GM21528 (cell line): ENCODE measurements around the gene DNAJA1.

Experiments used
- ATAC-seq: cut with Tn5 transposase; IDR thresholded peaks from one replicate; pipeline ENCODE4 v1.9.1; 2021; ENCODE audit warnings: mild to moderate bottlenecking, moderate library complexity; ENCODE audit not compliant: unreplicated experiment, low FRiP score

The DNAJA1 gene

DNA sequence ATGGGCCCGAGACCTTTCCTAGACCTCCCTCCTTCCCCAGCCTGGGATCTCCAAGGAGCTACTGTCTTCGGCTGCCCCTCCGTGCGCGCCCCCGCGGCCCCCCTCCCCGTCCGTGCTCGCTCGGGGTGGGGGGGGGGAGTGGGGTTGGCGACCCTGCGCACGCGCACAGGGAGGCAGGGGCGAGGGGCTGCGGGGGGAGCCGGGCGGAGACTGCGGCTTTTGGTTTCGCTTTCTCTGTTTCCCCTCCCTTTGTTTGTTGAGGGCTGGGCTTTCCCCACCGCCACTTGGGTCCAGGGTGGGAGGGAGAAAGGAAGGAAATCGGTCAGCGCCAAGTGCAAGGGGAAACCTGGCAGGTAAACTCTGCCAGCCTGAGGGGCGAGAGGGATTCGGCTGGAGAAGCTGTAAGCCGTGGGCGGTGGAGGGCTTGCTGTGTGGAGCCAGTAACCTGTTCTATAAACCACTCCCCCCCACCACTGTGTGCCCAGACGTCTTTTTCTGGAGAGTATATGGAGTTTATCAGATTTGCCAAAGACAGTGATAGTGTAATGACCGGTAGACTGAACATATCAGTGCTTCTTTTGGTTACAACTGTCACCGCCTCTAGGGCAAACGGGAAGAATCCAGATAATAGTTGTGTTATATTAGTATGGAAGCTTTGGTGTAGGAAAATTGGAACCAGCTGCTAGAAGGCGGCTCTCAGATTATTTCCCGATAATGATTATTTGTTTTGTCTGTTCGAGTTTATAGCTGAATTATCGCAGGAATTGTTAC, 684 bp downstream of the DNAJA1 start:
- ATAC-seq: peak; percentile 44

DNA sequence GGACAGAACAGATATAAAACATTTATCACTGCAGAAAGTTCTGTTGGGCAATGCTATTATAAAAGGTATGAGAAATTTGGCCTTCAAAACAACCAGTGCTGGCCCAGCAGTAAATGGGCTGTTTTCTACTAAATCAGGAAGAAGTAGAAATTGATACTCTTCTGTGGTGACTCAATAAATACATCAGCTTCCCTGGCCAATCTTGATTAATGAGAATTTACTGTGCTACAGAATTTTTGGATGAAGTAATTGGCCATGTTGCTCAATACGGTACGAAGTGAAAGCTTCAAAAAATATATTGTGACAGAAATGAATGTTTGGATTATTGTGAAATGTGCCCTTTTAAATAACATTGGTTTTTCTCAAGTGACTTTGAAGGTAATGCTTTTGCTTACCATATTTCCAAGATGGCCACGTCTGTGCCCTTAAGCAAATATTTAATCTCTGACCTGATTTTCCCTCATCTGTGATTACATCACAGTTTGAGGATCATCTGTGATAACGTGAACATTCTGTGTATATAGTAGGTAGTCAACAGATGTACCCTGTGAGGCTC, 4.2 kb downstream of the DNAJA1 start:
- ATAC-seq: no peak

DNA sequence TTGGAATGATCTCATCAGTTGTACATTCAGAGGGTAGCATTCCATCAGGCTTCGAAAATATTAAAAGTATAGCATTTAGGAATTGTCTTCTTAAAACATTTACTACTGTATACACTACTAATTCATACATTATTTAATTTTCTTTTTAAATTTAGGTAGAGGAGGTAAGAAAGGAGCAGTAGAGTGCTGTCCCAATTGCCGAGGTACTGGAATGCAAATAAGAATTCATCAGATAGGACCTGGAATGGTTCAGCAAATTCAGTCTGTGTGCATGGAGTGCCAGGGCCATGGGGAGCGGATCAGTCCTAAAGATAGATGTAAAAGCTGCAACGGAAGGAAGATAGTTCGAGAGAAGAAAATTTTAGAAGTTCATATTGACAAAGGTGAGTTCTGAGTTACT, 5.2 kb downstream of the DNAJA1 start:
- no peak for ATAC-seq

DNA sequence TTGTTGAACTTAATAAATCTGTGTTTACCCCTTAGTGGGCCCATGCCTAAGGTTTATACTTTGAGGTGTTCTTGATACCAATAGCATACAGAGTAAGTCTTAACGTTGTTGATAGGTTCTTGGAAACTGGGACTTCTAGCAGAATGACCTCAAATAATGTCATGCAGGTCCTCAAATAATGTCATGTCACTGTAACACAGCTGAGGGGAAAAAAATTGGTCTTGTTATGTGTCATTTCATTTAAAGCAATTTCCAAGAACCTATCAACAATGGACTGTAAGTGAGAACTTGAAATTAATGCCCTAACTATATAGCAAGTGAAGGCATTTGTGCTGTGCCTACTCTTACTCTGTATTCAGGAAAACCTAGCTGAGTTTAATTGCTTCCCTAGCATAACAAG, 7.2 kb downstream of the DNAJA1 start:
- ATAC-seq: no peak

DNA sequence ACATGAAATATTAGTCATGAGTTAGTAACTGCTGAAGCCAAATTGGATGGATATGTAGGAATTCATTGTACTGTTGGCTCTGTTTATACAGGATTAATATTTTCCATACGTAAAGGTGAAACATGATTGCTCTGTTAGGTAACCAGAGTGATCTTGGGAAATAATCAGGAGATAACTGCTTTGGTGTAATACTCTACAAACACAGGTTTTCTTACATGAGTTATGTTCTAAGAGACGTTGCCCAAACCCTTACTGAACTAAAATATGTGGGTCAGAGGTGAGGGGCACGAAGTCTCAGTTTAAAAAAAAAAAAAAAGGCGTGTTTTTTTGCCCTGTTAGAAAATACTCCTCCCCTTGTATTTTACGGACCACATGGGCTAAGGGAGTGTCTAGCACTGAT, 7.8 kb downstream of the DNAJA1 start:
- no peak for ATAC-seq

DNA sequence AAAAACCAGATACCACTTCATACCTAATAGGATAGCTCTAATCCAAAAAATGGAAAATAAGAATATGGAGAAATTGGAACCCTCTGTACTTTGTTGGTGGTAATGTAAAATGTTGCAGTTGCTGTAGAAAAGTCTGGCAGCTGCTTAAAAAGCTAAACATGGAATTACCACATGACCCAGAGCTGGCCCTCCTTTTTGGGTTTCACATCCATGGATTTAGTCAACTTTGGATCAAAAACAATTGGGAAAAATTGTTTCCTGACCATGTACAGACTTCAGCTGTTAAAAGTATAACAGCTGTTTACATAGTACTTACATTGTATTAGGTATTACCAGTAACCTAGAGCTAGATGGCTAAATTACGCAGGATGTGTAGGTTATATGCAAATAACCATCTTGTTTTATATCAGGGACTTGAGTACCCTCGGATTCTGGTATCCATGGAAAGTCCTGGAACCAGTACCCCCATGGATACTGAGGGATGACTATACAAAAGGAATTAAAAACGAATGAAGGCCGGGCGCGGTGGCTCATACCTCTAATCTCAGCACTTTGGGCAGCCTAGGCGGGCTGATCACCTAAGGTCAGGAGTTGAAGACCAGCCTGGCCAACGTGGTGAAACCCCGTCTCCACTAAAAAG, 15.8 kb downstream of the DNAJA1 start:
- ATAC-seq: no peak

DNA sequence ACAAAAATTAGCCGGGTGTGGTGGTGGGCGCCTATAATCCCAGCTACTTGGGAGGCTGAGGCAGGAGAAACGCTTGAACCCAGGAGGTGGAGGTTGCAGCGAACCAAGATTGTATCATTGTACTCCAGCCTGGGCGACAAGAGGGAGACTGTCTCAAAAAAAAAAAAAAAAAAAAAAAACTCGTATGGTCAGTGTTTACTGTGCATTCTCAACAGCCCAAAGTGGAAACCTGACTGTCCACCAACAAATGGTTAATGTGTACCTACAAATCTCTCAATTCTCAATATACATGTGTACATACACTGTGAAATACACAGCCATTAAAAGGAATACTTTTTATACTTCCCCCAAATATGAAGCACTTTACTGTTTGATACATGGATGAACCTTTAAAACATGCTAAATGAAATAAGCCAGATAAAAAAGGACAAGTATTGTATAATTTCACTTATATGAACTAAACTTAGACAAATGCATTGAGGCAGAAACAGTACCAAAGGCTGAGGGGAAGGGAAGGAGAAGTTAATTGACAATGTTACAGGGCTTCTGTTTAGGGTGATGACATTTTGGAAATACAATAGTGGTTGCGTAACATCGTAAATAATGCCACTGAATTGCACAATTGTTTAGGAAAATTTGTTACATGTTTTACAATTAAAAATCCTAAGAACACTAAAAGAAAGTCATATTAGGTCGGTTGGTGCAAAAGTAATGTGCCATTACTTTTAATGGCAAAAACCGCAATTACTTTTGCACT, 16.5 kb downstream of the DNAJA1 start:
- ATAC-seq: no peak

DNA sequence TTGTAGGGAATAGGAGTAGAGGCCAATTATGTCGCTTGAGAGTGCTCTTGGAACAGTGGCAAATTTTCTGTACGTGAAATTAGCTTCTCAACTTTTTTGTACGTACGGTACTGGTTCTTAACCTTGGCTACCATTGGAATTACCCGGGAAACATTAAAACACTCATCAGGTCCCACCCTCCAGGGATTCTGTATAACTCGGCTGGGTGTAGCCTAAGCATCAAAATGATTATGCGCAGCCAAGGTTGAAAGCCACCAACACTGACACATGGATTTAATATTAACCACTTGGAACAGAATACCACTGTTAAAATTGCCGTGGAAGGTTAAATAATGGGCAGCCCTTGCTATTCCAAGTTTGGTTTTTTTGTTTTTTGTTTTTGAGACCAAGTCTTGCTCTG, 17.4 kb downstream of the DNAJA1 start:
- no peak for ATAC-seq

DNA sequence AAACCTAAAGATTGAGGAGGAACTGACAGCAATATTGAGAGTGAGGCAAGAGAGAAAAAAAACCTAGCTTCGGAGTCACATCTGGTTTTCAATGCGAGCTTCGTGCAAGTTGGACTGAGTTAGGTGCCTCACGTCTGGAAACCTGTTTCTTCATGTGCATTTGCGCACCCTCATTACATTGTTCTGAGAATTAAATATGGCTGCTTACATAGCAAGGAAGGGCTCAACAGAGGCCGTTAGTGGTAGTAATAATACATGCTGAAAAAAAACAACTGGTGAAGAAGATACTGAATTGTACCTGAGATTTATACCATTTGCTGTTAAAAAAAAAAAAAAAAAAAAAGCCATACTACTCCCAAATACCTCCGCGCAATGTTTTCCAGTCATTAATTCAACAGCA, 18.6 kb downstream of the DNAJA1 start:
- no peak for ATAC-seq

DNA sequence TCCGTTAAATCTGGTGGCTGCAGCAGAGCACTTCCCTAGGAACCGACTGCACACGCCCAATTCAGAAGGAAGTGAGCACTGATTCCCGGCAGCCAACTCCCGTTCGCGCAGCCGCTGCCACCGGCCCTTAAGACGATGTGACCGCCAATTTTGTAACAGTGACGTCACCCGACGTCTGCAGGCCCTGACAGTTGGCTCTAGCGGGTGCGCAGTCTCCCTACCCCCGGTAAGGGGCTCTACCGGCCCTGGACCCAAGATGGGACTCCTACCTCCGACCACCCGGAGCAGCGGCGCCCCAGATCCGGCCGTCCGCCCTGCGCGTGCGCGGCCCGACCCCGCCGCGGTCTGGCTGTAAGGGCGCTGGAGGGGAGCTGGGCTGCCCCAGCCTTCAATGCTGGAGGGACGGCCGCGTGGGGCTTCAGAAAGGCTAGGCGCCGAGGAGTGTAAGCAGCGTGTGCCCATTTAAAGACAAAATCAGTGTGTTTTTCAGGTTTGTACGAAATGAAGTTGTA, 19.1 kb downstream of the DNAJA1 start:
- peak; percentile 77 for ATAC-seq

DNA sequence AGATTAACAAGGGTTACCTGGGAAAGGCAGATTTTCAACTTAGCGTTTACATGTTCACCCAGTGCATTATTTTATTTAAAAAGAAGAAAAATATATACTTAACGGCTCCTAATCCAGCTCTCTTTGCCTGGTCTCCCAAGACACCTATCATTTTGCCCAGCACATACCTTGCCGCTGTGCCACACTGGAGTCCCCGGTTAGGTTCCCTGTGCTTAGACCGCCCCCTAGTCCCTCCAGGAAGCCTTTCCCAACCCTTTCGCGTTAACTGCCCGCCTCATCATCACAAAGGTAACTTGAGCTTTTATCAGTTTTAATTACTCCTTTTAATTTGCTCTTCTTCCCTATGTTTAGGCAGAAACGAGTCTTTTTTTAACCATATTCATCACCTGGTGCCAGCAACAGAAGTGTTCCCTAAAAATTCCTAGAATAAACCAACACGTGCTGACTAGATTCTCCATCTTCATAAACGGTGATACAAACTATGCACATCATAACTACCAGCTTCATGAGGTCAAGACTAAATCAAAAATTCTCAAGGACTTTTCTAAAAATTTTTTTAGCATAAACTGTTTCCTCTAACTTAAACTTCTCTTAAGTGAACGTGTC, 19.7 kb downstream of the DNAJA1 start:
- peak; percentile 5 for ATAC-seq

DNA sequence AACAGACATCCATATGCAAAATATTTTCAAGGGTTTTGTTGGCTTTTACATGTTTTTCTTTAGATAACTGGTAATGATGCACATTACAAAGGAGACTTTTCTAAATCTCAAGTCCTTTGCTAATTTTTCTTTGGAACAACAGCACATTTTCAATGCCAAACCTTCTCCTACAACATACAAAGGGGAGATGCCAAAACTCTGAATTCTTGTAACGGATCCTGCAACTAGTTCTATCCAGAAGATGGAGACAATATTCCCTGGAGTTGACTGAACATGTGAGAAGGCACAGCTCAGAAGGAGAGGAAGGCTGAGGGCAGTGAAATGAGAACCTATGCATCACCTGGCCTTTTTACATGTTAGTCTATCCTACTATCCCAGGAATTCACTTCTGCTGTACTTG, 21.0 kb downstream of the DNAJA1 start:
- ATAC-seq: no peak

DNA sequence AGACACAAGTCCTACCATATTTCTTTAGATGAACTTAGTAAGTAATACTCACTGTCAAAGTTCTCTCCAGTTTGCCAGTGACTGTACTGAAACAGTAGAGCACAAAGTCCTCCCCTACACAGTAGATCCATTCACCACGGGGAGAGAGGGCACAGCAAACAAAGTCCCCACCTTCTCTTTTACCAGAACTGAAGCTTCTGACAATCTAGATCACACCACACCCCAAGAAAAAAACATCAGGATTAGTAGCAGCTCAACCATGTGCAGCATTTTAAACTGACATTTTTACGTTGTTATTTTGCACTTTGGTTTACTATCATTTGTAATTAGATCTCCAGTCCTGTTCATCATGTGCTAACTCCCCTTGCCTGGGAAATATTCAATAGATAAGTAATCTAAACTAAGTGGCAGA, 23.0 kb downstream of the DNAJA1 start:
- ATAC-seq: no peak

DNA sequence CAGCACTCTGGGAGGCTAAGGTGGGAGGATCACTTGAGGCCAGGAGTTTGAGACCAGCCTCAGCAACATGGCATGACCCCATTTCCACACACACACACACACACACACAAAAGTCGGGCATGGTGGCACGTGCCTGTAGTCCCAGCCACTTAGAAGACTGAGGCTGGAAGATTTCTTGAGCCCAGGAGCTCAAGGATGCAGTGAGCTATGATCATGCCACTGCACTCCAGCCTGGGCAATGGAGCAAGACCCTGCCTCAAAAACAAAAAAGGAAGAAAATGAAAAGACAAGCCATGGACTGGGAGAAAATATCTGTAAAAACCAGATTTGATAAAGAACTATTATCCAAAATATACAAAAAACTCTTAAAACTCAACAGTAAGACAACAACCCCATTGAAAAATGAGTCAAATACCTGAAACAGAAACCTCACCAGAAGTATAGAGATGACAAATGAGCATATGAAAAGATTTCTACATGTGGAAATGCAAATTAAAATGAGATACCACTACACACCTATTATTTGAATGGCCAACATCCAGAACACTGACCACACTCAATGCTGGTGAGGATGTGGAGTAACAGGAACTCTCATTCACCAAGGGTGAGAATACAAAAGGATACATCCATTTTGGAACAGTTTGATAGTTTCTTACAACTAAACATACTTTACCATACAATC, 24.7 kb downstream of the DNAJA1 start:
- no peak for ATAC-seq

DNA sequence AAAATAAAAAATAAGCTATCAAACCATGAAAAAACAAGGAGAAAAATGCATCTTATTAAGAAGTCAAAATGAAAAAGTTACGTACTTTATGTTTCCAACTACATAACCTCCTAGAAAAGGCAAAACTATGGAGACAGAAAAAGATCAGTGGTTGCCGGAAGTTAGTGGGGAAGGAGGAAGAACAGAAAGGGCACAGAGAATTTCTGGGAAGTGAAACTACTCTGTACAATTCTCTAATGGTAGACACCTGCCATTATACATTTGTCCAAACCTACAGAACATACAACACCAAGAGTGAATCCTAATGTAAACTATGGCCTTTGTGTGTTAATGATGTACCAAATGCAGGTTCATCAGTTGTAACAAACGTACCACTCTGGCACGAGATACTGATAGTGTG, 26.1 kb downstream of the DNAJA1 start:
- no peak for ATAC-seq

DNA sequence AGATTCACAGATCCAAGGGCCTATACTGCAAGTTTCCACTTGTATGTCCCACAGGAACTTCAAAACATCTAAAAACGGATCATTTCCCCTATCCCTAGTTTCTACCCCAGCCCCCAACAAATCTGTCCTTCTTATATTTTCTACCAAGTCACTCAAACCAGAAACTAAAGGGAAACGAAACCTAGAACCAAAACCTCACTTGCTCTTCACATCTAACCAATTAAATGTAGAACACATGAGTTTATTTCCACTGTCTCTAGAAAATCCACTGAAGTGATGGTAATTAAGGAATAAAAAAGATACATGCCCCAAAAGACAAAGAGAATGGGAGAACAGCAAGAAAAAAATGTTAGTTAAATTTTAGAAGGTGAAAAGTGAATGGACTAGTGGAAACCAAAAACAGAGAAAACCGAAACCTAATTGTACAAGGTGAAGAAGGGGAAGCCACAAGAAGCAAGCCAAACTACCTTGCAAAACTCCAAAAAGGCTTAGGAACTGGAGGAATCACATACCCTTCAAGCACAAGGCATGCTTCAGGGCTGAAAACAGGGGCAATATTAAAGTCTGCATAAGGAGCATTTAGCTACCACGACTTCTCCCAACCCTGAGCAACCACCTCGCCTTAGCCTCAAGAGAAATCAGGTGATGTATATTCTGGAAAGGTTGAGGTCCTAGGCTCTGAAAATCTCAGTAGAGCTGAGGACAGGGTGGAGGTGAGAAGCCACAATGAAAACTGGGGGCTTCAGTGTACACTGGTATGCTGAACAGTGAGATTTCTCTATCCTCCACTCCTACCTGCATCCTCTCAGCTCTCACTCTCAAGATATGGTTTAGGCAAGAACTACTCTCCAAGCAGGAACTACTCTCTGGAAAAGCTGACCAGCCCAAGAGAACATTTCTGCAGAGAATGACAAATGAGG, 40.3 kb downstream of the DNAJA1 start:
- ATAC-seq: peak; percentile 77

DNA sequence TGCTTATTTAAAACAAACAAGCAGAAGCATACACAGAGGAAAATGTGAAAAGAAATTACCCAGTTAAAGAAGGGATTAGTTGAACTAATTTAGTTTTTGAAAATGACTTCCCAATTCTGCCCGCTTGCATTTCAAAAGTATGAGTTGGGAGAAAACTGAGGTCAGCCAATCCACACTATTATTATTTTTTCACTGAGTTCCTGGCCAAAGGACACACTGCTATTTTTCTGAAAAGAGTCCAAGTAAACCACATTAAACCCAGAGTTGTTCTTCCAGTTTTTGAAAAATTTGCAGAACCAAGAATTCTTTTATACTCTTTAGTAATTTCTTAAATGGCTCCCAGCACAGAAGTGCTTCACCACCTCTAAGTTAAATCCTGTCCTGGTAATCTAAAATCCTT, 43.9 kb downstream of the DNAJA1 start:
- ATAC-seq: no peak

DNA sequence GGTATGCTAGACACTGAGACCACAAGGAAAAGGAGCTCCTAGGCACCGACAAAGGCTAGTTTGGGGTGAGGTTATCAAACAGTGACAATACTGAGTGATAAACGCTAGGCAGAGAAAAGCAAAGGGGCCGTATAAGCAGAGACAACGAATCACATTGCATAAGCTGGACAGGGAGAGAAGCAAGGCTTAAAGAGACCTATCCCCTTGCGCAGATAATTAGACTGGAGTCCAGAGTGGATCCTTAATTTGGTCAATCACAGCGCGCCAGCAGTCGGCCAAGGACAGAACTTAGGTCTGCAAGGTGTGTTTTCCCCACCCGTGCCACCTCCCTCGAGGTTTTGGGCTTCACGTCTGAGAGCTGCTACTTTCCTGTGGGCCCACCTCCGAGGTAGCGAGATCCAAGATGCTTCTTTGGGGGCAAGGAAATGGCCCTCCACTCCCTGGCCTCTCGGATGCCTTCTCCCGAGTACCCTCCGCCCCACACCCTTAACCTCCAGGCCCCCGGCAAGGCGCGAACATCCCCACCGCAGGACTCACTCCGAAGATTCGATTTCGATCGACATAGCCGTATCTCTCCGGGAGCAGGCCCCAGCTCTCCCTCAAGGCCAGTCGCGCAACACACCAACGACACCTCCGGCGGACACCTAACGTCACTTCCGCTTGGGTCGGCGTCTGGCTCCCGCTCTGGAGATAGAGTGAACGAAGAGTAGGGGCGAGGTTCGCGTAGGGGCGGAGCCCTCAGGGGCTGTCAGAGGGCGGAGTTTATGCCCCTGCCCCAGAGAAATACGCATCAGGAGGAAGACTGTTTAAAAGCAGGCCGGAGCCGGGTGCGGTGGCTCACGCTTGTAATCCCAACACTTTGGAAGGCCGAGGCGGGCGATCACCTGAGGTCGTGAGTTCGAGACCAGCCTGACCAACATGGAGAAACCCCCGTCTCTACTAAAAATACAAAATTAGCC, 51.3 kb downstream of the DNAJA1 start, which contains the start of gene SMU1:
Gene SMU1 (minus strand): TSS at position 629 of the 959 bp plus-strand sequence. CDS start 66 bp downstream, at position 563.
- peak; percentile 99 for ATAC-seq
